HG02571 (cell line): ENCODE measurements around the gene KRTAP5-6.

Source experiments
- ATAC-seq: cut with Tn5 transposase; IDR thresholded peaks from one replicate; pipeline ENCODE4 v1.9.1; 2021; ENCODE audit warnings: mild to moderate bottlenecking, moderate library complexity; ENCODE audit not compliant: unreplicated experiment

KRTAP5-6 gene

GRCh38 chr11:1696608-1697570 lies at the start of gene KRTAP5-6:
TSS of gene KRTAP5-6 (plus strand) at chr11:1697195. CDS start at chr11:1697246, 51 bp downstream.
- no peak for ATAC-seq

GRCh38 chr11:1647901-1648652 lies 48.9 kb upstream of the KRTAP5-6 start:
- ATAC-seq = no peak

GRCh38 chr11:1648653-1649420 lies 48.2 kb upstream of the KRTAP5-6 start:
- ATAC-seq = no peak

- ATAC-seq = no peak
Measured at GRCh38 chr11:1650034-1650917, 46.7 kb upstream of the KRTAP5-6 start.

GRCh38 chr11:1650918-1651262 lies 46.1 kb upstream of the KRTAP5-6 start:
- ATAC-seq = no peak

GRCh38 chr11:1651411-1651980 lies 45.5 kb upstream of the KRTAP5-6 start:
- ATAC-seq = no peak

- no peak for ATAC-seq
Measured at GRCh38 chr11:1652026-1652425, 45.0 kb upstream of the KRTAP5-6 start.

GRCh38 chr11:1652442-1652770 lies 44.6 kb upstream of the KRTAP5-6 start:
- ATAC-seq = no peak

- ATAC-seq = no peak
Measured at GRCh38 chr11:1652771-1653540, 44.0 kb upstream of the KRTAP5-6 start.

- ATAC-seq = no peak
Measured at GRCh38 chr11:1653541-1654387, 43.2 kb upstream of the KRTAP5-6 start.

GRCh38 chr11:1654388-1655167 lies 42.4 kb upstream of the KRTAP5-6 start:
- no peak for ATAC-seq

GRCh38 chr11:1655168-1656060 lies 41.6 kb upstream of the KRTAP5-6 start:
- ATAC-seq = no peak

GRCh38 chr11:1656061-1656441 lies 40.9 kb upstream of the KRTAP5-6 start:
- ATAC-seq = no peak

- no peak for ATAC-seq
Measured at GRCh38 chr11:1656670-1657069, 40.3 kb upstream of the KRTAP5-6 start.

GRCh38 chr11:1659506-1659905 lies 37.5 kb upstream of the KRTAP5-6 start:
- ATAC-seq = no peak

GRCh38 chr11:1660111-1660867 lies 36.7 kb upstream of the KRTAP5-6 start:
- no peak for ATAC-seq
